H1 (cell line): Measurements from ENCODE around the gene LCORL. TPM values are rescaled to one million over a fixed set of nuclear protein-coding genes. Genes with fewer than 3 reads are reported as not detected.

ENCODE experiments used
- CTCF ChIA-PET: fragments of 300-600 bp; sonication (Branson Sonifier 250); formaldehyde crosslinking; loops from one replicate; lab custom pipeline; 2021; ENCODE audit not compliant: partially characterized antibody; lab: Charles Lee
- POLR2A ChIA-PET: fragments of 300-600 bp; sonication (Branson Sonifier 250); formaldehyde crosslinking; loops from one replicate; lab custom pipeline; 2021; ENCODE audit warnings: inconsistent platforms; ENCODE audit not compliant: partially characterized antibody; lab: Charles Lee
- DNase-seq, 2 experiments: peaks; one replicate each; pipeline versions ENCODE4 v3.0.0 to v3.0.0-alpha.2; 2010 to 2022; ENCODE audit warnings: low spot score in 2 of 2, low read depth in 1 of 2, mixed read lengths in 1 of 2
- FAIRE-seq: peaks from 2 replicates; lab custom pipeline; 2011; peaks lifted over from hg19 to GRCh38; lab: Jason Lieb, UNC
- H2AFZ ChIP-seq: 2 replicates; pipeline ENCODE4 v1.8.1; 2012; ENCODE audit warnings: low read length, inconsistent platforms
- H2AK5ac ChIP-seq: 2 replicates; pipeline ENCODE4 v1.6.1; 2013; ENCODE audit warnings: low read depth, low read length
- H2BK120ac ChIP-seq: replicated peaks from 2 replicates; pipeline ENCODE3; 2013; ENCODE audit warnings: low read depth, low read length, inconsistent platforms
- H2BK12ac ChIP-seq: 2 replicates; pipeline ENCODE4 v1.6.1; 2013; ENCODE audit warnings: low read depth, low read length
- H2BK15ac ChIP-seq: 2 replicates; pipeline ENCODE4 v1.6.1; 2013; ENCODE audit warnings: low read length
- H2BK20ac ChIP-seq: 2 replicates; pipeline ENCODE4 v1.6.1; 2013; ENCODE audit warnings: low read length
- H2BK5ac ChIP-seq: 2 replicates; pipeline ENCODE4 v1.6.1; 2013; ENCODE audit warnings: low read depth, low read length
- H3K14ac ChIP-seq: 2 replicates; pipeline ENCODE4 v1.6.1; 2013; ENCODE audit warnings: inconsistent platforms; ENCODE audit not compliant: insufficient read length
- H3K18ac ChIP-seq: 2 replicates; pipeline ENCODE4 v1.6.1; 2013; ENCODE audit warnings: low read length; ENCODE audit errors: extremely low read depth
- H3K23ac ChIP-seq: 2 replicates; pipeline ENCODE4 v1.6.1; 2013; ENCODE audit warnings: inconsistent platforms; ENCODE audit not compliant: insufficient read length
- H3K23me2 ChIP-seq: 2 replicates; pipeline ENCODE4 v1.6.1; 2013; ENCODE audit warnings: low read depth, low read length
- H3K27ac ChIP-seq: 2 replicates; pipeline ENCODE4 v1.6.1; 2011; ENCODE audit warnings: low read depth, low read length, inconsistent platforms
- H3K27me3 ChIP-seq, 4 experiments: replicated peaks in 1 of 4; 1 replicate in 1 of 4; 2 replicates in 3 of 4; pipeline versions ENCODE4 v1.6.1 to v1.8.1; 2011 to 2013; ENCODE audit warnings: low read length in 3 of 4, mild to moderate bottlenecking in 3 of 4, inconsistent platforms in 2 of 4, mixed read lengths in 2 of 4, moderate library complexity in 1 of 4; ENCODE audit not compliant: control insufficient read depth in 3 of 4, insufficient read depth in 3 of 4; ENCODE audit errors: extremely low read depth in 1 of 4
- H3K36me3 ChIP-seq, 4 experiments: 2 replicates each; pipeline versions ENCODE4 v1.6.1 to v1.8.1; 2011 to 2013; ENCODE audit warnings: mild to moderate bottlenecking in 4 of 4, low read length in 3 of 4, moderate library complexity in 2 of 4, control low read depth in 1 of 4, inconsistent platforms in 1 of 4; ENCODE audit not compliant: insufficient read depth in 4 of 4, control insufficient read depth in 2 of 4
- H3K4ac ChIP-seq: replicated peaks from 2 replicates; pipeline ENCODE3; 2013; ENCODE audit warnings: low read length, low read depth, mixed read lengths, inconsistent platforms; ENCODE audit not compliant: insufficient read length
- H3K4me1 ChIP-seq, 4 experiments: replicated peaks in 1 of 4; 1 replicate in 1 of 4; 2 replicates in 3 of 4; pipeline versions ENCODE4 v1.6.1 to v1.8.1; 2011 to 2013; ENCODE audit warnings: low read length in 3 of 4, inconsistent platforms in 2 of 4, mixed read lengths in 1 of 4; ENCODE audit not compliant: insufficient read depth in 4 of 4, control insufficient read depth in 3 of 4
- H3K4me2 ChIP-seq, 2 experiments: 2 replicates each; pipeline versions ENCODE4 v1.6.1 to v1.8.1; 2011 to 2013; ENCODE audit warnings: low read depth in 2 of 2, low read length in 2 of 2, control low read depth in 1 of 2, inconsistent platforms in 1 of 2, mild to moderate bottlenecking in 1 of 2; ENCODE audit not compliant: insufficient read depth in 1 of 2
- H3K4me3 ChIP-seq, 4 experiments: fragments of 200-600, 300-600 bp in 1 of 4; sonication (generic), shearing (Covaris generic), sonication (Bioruptor Twin) in 1 of 4; 2 replicates each; pipeline versions ENCODE4 v1.5.1 to v1.8.1; 2011 to 2016; ENCODE audit warnings: low read length in 4 of 4, low read depth in 3 of 4, control low read depth in 2 of 4, inconsistent platforms in 2 of 4, mild to moderate bottlenecking in 2 of 4, mixed read lengths in 1 of 4, moderate library complexity in 1 of 4; ENCODE audit not compliant: insufficient read depth in 2 of 4; ENCODE audit errors: extremely low read depth in 1 of 4
- H3K56ac ChIP-seq: replicated peaks from 2 replicates; pipeline ENCODE3; 2013; ENCODE audit warnings: low read depth, mild to moderate bottlenecking, mixed read lengths, low read length, inconsistent platforms; ENCODE audit not compliant: insufficient read length
- H3K79me1 ChIP-seq: 2 replicates; pipeline ENCODE4 v1.6.1; 2013; ENCODE audit warnings: low read depth, low read length, control low read depth
- H3K79me2 ChIP-seq, 2 experiments: 2 replicates each; pipeline versions ENCODE4 v1.6.1 to v1.8.1; 2012 to 2013; ENCODE audit warnings: low read length in 2 of 2, mild to moderate bottlenecking in 2 of 2, inconsistent platforms in 1 of 2; ENCODE audit not compliant: insufficient read depth in 2 of 2, control insufficient read depth in 1 of 2
- H3K9ac ChIP-seq, 4 experiments: replicated peaks in 1 of 4; 1 replicate in 1 of 4; 2 replicates in 3 of 4; pipeline versions ENCODE4 v1.6.1 to v1.8.1; 2011 to 2013; ENCODE audit warnings: low read depth in 3 of 4, low read length in 3 of 4, control low read depth in 2 of 4, mild to moderate bottlenecking in 2 of 4, moderate library complexity in 2 of 4, inconsistent platforms in 1 of 4; ENCODE audit errors: extremely low read depth in 1 of 4
- H3K9me3 ChIP-seq, 2 experiments: 2 replicates each; pipeline versions ENCODE4 v1.6.1 to v1.8.1; 2012 to 2013; ENCODE audit warnings: mild to moderate bottlenecking in 2 of 2, moderate library complexity in 2 of 2, control low read depth in 1 of 2, inconsistent platforms in 1 of 2, low read depth in 1 of 2, low read length in 1 of 2, mixed read lengths in 1 of 2; ENCODE audit not compliant: insufficient read depth in 2 of 2
- H4K20me1 ChIP-seq, 2 experiments: replicated peaks in 1 of 2; 2 replicates each; pipeline versions ENCODE3 to v1.8.1; 2011 to 2013; ENCODE audit warnings: inconsistent platforms in 2 of 2, low read length in 2 of 2, mild to moderate bottlenecking in 1 of 2; ENCODE audit not compliant: insufficient read depth in 2 of 2, control insufficient read depth in 1 of 2
- H4K5ac ChIP-seq: 2 replicates; pipeline ENCODE4 v1.6.1; 2013; ENCODE audit warnings: low read length, low read depth, mixed read lengths, inconsistent platforms; ENCODE audit not compliant: insufficient read length
- H4K8ac ChIP-seq: 2 replicates; pipeline ENCODE4 v1.8.0; 2013; ENCODE audit warnings: mild to moderate bottlenecking, moderate library complexity, low read length, inconsistent platforms; ENCODE audit not compliant: insufficient read depth; ENCODE audit errors: extremely low read depth
- H4K91ac ChIP-seq: replicated peaks from 2 replicates; pipeline ENCODE3; 2013; ENCODE audit warnings: low read length, mixed read lengths, inconsistent platforms; ENCODE audit not compliant: insufficient read length
- EZH2 ChIP-seq: fragments of 200-600 bp; sonication (generic); IDR thresholded peaks from 2 replicates; pipeline ENCODE4 v1.7.1; 2012; ENCODE audit warnings: low read depth, mild to moderate bottlenecking, moderate library complexity, low read length, inconsistent platforms; ENCODE audit not compliant: severe bottlenecking
- JUND ChIP-seq: IDR thresholded peaks from 2 replicates; pipeline ENCODE4 v1.6.1; 2011; ENCODE audit warnings: mild to moderate bottlenecking, improper control_type of control experiment, low read length
- MAFK ChIP-seq: IDR thresholded peaks from 2 replicates; pipeline ENCODE4 v1.6.1; 2012; ENCODE audit warnings: low read depth, mild to moderate bottlenecking, improper control_type of control experiment, low read length
- NRF1 ChIP-seq: IDR thresholded peaks from 2 replicates; pipeline ENCODE4 v1.6.1; 2011; ENCODE audit warnings: mild to moderate bottlenecking, low read depth, low read length, improper control_type of control experiment
- SAP30 ChIP-seq: fragments of 300-600 bp; sonication (generic); IDR thresholded peaks from 2 replicates; pipeline ENCODE4 v1.7.1; 2012; ENCODE audit warnings: low read length, moderate library complexity, mild to moderate bottlenecking, inconsistent platforms; ENCODE audit not compliant: insufficient read depth, insufficient replicate concordance
- TAF1 ChIP-seq: IDR thresholded peaks from 2 replicates; pipeline ENCODE4 v1.6.1; 2011; ENCODE audit warnings: mild to moderate bottlenecking, low read depth, low read length
- USF2 ChIP-seq: IDR thresholded peaks from 2 replicates; pipeline ENCODE4 v1.6.1; 2011; ENCODE audit warnings: low read length, improper control_type of control experiment
- WGBS, 2 experiments: shearing (Covaris generic) in 1 of 2; methylation state at CpG; one replicate each; pipeline versions ENCODE4 v1.1.6 to v1.1.7; 2013 to 2015; ENCODE audit warnings: low lambda C conversion rate in 2 of 2, mixed read lengths in 2 of 2, inconsistent platforms in 1 of 2, low coverage in 1 of 2, missing lambda C conversion rate in 1 of 2; ENCODE audit not compliant: insufficient replicate concordance in 2 of 2, insufficient coverage in 1 of 2, insufficient read length in 1 of 2; ENCODE audit errors: extremely low coverage in 1 of 2, missing lambda C conversion rate in 1 of 2; 5-methylcytosine and 5-hydroxymethylcytosine counted together
- polyA plus RNA-seq, 7 experiments: library from polyadenylated mRNA; depleted of rRNA in 3 of 7; stranded (reverse) in 5 of 7; unstranded in 2 of 7; fragments of >200 nt in 5 of 7; fragments of 200-250 nt in 2 of 7; gene quantifications; 1 replicate in 5 of 7; 2 replicates in 1 of 7; 4 replicates in 1 of 7; pipeline versions ENCODE4 v1.2.1 to v1.2.3, GENCODE V29; 2011 to 2013; ENCODE audit warnings: missing spikeins in 2 of 7, mixed read lengths in 2 of 7
- total RNA-seq: library from RNA; stranded (reverse); fragmentation: NEBNext Ultra II Directional; extraction: Animal tissue kit (Norgen Biotek cat#: 25700); gene quantifications from 2 replicates; pipeline ENCODE4 v1.2.1, GENCODE V29; 2021

Gene LCORL
- total and polyA plus RNA-seq, 2 of the 8 experiments (the other 6 are each of a cell fraction or from before 2014, with no cell fraction given): 2.2 to 19.2 TPM

- POLR2A ChIA-PET: no interaction called here
These were observed 143.9 kb downstream of the LCORL start for GRCh38 chr4:17877661-17878060.

More at GRCh38 chr4:17877661-17878060, 143.9 kb downstream of the LCORL start:
- no peak overlapping the region for H2BK120ac ChIP-seq
- CTCF ChIA-PET: interaction anchor here (1.2 kb wide), 1 partner anchor 35 kb away, joined by 3 read pairs; no protein-coding TSS in a partner anchor
- H2BK12ac ChIP-seq: no peak overlapping the region
- no peak overlapping the region for H3K4me3 ChIP-seq
- no peak overlapping the region for H2AK5ac ChIP-seq
- no peaks in the 10 kb centered on the region; a peak in 1 of 8 replicates for H3K36me3 ChIP-seq
- H3K14ac ChIP-seq: no peak overlapping the region
- no peaks in the 10 kb centered on the region for H3K27me3 ChIP-seq
- no peak for DNase-seq
- H3K4me2 ChIP-seq: no peak overlapping the region
- no peaks in the 10 kb centered on the region for H3K79me2 ChIP-seq
- H4K8ac ChIP-seq: no peak overlapping the region
- FAIRE-seq: no peak
- no peak for TF ChIP-seq USF2
- TF ChIP-seq TAF1: no peak
- TF ChIP-seq EZH2: no peak
- no peak for TF ChIP-seq MAFK
- TF ChIP-seq NRF1: no peak
- no peak for TF ChIP-seq SAP30
- no peak for TF ChIP-seq JUND
- no peak overlapping the region for H3K18ac ChIP-seq
- no peaks in the 10 kb centered on the region for H3K9me3 ChIP-seq
- H2BK5ac ChIP-seq: no peak overlapping the region
- no peak overlapping the region for H2BK15ac ChIP-seq
- no peak overlapping the region for H3K27ac ChIP-seq
- no peaks in the 10 kb centered on the region for H3K23me2 ChIP-seq
- no peak overlapping the region for H3K4ac ChIP-seq
- H2BK20ac ChIP-seq: no peak overlapping the region
- H3K9ac ChIP-seq: no peak overlapping the region
- no peaks in the 10 kb centered on the region for H3K4me1 ChIP-seq
- H3K56ac ChIP-seq: no peak overlapping the region
- WGBS, 2 experiments: 87% methylated on average over 5 of the region's 5 CpGs; no CpG with 5 or more reads in 1 of the 2 experiments
- H4K20me1 ChIP-seq: no peaks in the 10 kb centered on the region
- H3K79me1 ChIP-seq: no peaks in the 10 kb centered on the region
- no peak overlapping the region for H2AFZ ChIP-seq
- H4K5ac ChIP-seq: no peak overlapping the region
- H4K91ac ChIP-seq: no peak overlapping the region
- no peak overlapping the region for H3K23ac ChIP-seq
